Head of caudate nucleus (tissue), 42 donors: ENCODE data around the gene MICALL2.

Experiments
- DNase-seq, 42 donors: peaks; one replicate each; pipeline versions ENCODE4 v3.0.0 to v3.0.0-alpha.2; 2020 to 2021; ENCODE audit warnings: mixed read lengths in 7 of 42
- intact Hi-C: fragments of 100-400 bp; cut with DNase I; formaldehyde crosslinking; loops from one replicate; pipeline ENCODE4 v1.15.0; 2022

The MICALL2 gene

DNA sequence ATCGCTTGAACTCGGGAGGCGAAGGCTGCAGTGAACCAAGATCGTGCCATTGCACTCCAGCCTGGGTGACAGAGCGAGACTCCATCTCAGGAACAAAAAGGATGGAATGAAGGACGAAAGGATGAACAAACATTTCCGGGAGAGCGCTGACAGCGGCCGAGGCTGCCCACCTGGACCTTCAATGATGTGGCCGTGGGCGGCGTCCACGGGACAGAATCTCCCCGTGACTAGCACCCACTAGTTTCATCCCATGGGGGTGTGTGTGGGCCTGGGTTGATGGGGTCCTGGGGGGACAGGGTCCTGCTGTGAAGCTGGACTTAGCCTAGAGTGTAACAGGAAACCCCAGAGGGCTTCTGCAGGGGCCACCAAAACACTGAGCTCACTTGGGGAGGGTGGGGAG lies 32.8 kb downstream of the MICALL2 start:
- intact Hi-C loops, result no loop called here

DNA sequence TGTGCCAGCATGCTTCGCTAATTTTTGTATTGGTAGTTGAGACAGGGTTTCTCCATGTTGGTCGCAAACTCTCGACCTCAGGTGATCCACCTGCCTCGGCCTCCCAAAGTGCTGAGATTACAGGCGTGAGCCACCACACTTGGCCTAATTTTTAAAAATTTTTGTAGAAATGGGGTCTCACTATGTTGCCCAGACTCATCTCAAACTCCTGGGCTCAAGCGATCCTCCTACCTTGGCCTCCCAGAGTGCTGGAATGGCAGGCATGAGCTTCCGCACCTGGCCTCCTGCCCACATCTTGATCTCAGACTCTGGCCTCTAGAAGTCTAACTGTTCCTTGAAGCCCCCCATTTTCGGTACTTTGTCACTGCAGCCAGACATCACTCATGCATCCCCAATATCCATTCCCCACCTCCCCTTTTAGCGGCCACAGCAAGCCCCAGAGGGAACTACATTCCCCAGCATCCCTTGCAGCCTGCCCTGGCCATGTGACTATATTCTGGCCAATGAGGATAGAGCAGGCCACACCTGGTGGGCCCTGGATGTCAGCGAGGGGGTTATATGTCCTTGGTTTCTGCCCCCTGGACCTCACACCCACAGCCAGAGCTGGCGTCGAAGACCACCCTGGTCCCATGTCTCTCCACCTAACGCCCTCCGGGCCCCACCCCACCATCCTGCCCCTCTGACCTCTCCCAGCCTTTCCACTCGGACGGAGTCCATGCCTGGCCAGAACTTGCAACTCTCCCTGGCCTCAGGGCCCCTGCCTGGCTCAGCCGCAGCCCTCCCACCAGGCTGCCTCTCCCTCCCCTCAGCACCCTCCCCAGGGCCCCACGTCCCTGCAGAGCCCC lies 33.8 kb downstream of the MICALL2 start:
- peak in 1 of 42 donors; percentile 15 for DNase-seq
- intact Hi-C loops, result no loop called here

More for the DNA sequence above, 32.8 kb downstream of the MICALL2 start:
- no peak for DNase-seq

DNA sequence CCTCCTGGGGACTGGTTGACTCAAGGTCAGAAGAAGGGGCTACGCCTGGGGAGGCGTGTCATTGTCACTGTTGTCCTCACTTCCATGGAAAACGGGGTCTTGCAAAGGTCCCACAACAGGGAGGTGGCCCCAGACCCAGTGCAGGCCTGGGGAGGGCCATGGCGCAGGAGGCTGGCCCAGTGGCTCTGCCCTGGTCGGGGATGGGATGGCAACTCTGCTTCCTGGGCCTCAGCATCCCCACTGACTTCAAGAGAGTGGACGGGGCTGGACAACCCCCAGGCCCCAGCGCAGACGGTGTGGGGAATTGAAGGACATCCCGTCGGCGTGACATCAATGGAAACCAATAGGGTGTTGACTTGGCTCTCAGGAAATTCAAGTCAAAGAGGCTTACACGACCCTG lies 35.2 kb downstream of the MICALL2 start:
- no peak for DNase-seq
- intact Hi-C loops, result no loop called here

DNA sequence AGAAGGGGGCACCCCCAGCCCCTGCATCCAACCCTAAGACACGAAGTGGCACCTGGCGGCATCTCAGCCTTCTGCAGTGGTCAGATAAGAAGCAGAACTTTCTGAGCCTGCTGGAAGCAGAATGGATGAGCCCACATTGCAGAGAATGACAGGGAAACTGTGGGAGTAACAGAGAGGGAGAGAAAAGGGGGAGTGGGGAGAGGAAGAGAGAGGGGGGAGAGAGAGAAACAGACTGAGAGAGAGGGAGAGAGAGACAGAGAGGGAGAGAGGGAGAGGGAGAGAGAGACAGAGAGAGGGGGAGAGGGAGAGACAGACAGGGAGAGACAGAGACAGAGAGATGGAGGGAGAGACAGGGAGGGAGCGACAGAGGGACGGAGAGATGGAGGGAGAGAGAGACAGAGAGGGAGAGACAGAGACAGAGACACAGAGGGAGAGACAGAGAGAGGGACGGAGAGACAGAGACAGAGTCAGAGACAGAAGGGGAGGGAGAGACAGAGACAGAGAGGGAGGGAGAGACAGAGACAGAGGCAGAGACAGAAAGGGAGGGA lies 35.9 kb downstream of the MICALL2 start:
- intact Hi-C loops, result no loop called here
- no peak for DNase-seq

DNA sequence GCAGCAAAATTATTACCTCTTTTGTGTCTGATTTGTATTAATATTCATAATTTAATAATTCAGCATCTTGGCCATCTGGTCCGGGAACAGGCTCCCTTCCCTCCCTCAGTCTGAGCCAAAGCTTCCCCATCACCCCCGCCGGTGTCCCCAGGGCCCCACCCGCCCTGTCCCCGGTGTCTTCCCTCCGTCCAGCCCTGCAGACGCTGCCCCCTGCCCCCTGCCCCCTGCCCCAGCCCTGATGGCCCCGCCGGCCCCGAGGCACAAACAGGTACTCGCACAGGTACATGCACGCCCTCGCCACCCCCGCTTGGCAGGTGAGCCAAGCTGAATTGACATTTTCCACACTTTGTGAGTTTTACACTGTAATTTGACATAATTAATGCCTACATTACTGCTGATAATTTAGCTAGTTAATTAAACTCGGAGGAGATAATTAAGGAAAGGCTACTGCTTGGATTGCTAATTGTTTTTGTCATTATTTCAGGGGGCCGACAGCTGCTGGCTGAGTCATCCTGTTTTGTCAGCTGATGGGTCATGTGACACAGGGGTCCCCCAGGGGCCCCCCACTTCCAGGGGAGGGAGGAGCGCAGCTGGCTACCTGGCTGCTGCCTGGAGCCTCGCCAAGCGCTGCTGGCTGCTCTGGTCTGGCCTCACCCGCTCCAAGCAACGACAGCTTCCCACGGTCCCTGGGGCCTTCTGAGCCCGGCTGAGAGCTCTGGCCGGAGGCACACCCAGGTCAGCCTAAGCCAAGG lies 36.6 kb downstream of the MICALL2 start:
- peak in 7 of 42 donors; percentile 17 to 44 (median 25) for DNase-seq
- intact Hi-C loops, result no loop called here

DNA sequence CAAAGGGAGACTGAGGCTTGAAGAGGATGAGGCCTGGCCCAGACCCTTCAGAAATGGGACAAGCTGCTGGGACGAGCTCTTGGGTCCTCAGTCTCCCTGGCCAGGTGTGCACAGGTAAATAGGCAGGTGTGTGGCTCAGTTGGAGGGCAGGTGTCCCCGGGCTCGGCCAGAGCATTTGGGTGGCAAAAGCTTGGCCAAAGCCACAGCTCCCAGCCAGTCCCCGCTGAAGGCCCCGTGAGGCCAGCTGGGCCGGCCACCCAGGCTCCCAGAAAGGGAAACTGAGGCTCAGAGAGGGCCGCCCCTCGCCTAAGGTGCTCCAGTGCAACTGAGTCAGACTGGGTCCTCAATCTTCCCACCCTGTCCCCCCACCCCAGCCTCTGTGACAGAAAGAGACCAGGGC lies 37.3 kb downstream of the MICALL2 start:
- no peak for DNase-seq
- intact Hi-C loops, result no loop called here

DNA sequence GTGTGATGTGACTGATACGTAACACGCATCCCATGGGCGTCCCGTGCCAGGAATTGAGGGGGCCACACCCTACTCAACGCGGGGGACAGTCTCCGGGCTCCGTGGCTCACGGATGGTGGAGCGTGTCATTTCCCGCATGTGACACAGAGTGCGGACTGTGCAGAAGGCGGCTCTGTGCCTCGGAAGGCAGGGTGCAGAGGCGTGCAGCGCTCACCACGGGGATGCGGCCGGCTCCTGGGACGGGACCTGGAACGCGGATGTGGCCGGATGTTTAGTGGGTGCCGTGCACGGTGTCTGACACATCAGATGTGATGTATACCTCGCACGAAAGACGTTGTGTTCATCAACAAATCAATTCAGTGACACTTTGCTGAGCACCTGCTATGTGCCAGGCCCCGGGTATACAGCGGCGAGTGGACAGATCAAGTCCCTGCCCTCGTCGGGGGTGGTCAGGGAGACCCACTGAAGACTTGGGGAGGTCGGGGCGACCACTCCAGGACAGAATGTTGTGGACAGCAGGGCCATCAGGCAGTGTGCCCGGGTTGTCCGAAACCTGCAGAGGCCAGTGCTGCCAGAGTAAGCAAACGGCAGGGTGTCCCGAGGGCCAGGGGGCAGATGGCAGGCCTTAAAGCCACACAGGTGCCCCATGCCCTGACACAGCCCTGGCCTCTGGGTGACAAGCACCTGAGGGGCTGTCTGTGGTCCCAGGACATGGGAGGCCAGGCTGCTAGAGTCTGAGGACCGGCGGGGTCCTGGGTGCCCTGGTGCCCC lies 38.1 kb downstream of the MICALL2 start:
- intact Hi-C loops, result no loop called here
- no peak for DNase-seq

DNA sequence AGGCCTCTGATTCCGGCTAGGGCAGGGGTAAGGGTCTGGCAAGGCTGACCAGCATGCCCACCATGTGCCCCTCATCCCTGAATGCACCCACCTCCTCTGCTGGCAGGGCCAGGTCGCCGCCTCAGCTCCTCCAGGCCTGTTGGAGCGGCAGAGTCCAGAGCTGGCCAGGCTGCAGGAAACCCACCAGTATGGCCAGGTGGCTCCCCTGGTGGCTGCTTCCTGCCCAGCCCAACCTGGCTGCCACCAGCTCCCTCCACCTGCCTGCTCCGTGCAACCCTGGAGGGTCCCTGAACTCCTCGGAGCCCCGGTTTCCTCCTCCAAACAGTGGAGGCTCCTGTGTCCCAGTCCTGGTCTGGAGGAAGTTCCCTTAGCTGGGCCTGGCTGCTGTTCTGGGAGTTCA lies 39.6 kb downstream of the MICALL2 start:
- intact Hi-C loops, result no loop called here
- DNase-seq, result no peak

DNA sequence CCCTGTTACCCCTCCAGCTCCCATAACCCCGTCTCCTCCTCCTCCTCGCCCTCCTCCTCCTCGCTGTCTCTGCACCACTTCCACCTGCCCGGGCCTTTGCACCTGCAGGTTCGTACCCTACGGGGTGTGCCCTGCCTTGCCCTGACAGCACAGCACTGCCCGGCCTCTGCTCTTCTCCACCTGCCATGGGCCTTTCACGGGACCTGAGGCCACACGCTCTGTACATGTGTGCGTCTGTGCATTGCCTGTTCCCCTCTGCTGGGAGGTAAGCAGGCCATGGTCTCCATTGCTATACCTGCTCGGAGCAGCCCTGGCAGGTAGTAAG lies 40.0 kb downstream of the MICALL2 start:
- intact Hi-C loops, result no loop called here
- DNase-seq, result no peak

DNA sequence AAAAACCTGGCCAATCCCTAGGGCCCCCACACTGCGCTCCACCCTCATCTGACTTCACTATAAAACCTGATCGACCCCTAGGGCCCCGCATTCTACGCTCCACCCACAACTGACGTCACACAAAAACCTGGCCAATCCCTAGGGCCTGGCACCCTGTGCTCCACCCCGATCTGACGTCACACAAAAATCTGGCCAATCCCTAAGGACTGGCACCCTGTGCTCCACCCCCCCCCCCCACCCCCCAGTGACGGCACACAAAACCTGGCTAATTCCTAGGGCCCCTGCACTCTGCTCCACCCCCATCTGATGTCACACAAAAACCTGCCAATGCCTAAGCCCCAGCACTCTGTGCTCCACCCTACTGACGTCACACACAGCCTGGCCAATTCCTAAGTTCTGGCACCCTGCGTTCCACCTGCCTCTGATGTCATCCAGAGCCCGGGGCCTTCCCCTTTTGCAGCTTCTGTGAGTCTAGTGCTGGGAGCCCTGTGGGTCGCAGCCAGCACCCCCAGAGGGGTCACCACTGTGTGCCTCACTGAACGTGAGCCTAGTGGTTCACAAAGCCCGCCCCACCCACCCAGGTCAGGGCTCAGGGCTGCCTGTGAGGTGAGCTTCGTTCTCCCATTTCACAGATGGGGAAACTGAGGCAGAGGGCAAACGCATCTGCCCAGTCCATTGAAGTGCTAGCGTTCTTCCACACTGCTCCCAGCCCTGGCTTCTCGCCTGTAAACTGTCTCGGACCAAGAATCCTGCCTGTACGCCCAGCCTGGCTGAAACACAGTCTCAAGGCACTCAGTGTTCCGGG lies 40.6 kb downstream of the MICALL2 start:
- intact Hi-C loops, result no loop called here
- DNase-seq, result no peak

DNA sequence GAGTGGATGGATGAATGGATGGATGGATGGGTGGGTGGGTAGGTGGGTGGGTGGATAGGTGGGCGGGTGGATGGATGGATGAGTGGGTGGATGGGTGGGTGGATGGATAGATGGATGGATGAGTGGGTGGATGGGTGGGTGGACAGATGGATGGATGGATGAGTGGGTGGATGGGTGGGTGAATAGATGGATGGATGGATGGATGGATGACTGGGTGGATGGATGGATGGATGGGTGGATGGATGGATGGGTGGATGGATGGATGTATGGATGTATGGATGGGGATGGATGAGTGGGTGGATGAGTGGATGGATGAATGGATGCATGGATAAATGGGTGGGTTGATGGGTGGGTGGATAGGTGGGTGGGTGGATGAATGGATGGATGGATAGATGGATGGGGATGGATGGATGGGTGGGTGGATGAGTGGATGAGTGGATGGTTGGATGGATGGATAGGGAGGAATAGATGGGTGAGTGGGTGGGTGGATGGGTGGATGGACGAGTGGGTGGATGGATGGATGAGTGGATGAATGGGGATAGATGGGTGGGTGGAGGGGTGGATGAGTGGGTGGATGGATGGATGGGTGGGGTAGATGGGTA lies 43.8 kb downstream of the MICALL2 start:
- intact Hi-C loops, result no loop called here

DNA sequence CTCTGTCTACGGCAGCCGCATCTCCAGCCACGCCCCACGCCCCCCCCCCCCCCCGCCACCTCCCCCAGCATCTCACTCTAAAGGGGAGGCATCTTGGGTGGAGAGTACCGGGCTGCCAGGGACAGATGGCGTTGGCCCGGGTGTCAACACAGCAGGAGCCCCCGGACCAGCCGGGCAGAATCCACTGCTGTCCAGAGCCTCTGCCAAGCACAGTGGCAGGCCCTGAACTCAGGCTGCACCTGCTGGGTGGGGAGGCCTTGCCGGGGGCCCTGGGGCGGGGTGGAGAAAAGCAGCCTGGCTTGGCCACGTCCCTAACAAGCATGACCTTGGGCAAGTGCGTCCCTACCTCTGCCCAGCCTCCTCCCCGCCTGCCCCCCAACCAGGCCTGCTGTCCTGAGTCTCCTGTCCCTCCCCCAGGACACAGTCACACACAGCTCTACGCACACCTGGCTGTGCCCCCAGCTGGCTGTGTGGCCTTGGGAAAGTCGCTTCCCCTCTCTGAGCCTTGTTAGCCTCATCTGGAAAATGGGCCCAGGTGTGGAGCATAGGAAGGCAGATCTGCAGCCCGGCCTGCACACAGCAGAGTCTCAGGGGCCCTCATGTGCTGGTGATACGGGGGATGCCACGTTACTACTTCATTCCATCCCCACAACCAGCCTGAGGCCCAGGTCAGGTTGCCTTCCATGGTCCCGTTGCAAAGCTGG lies 45.2 kb downstream of the MICALL2 start:
- intact Hi-C loops, result loop anchor here (5.0 kb wide), 1 partner anchor 187 kb away; no protein-coding TSS in a partner anchor
- DNase-seq, result no peak

More for the DNA sequence above, 43.8 kb downstream of the MICALL2 start:
- DNase-seq, result no peak

DNA sequence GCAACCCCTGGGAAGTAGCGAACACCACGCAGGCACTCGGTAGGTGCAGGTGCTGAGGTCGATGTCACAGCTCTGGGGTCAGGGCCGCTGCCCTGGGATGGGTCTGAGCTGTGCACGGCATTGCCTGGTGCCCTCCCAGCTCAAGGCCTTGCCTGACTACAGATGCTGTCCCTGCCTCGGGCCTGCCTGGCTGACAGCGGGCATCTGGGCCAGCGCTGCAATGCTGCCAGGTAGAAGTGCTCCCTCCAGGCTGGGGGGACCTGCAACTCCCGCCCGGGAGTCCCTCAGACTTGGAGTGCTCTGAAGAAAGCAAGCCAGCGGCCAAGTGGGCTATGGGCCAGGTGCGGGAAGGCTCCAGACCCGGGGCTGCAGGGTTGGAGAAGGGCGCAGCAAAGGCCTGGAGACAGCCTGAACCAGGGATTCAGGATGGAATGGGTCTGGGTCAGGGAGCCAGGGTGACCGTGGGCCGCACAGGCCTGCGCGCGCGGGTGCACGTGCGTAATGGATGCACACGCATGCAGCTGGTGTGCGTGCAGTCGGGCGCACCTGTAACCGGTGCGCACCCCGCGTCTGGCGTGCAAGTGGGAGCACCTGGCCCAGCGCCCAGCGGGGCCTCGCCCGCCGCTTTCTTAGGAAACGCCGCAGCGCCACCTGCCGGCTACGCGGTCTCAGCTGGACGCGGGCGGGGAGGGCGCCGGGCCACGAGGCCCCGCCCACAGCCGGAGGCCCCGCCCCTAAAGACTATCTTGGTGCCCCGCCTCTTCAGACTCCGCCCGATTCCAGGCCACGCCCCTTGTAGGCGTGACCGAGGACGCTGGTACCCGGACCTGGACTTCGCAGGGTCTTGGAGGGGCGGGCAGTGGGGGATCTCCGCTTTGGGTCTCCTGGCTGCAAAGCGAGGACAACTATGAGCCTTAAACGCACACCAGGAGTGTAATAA lies 46.7 kb downstream of the MICALL2 start:
- peak; percentile 40 to 92 (median 85) for DNase-seq
- intact Hi-C loops, result loop anchor here (5.0 kb wide), 1 partner anchor 185 kb away; no protein-coding TSS in a partner anchor

DNA sequence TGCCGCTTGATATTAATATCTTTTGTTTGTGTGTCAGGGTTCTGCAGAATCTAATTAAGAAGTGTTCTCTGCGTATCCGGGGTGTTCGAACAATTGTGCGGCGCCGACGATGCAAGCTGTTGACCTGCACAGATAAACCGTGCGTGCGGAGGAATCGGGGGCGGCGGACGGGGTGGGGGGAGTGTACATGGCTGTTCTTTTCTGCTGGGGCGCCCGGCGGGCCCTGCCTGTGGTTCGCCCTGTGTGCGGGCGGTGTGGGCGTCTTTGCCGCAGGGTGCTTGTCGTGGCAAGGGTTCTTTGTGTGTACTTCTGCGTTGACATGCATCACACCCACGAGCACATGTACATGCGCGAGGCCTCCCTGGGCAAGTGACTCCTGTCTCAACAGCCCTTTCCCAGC lies 47.9 kb downstream of the MICALL2 start:
- intact Hi-C loops, result loop anchor here (5.0 kb wide), 1 partner anchor 184 kb away; no protein-coding TSS in a partner anchor
- no peak for DNase-seq

DNA sequence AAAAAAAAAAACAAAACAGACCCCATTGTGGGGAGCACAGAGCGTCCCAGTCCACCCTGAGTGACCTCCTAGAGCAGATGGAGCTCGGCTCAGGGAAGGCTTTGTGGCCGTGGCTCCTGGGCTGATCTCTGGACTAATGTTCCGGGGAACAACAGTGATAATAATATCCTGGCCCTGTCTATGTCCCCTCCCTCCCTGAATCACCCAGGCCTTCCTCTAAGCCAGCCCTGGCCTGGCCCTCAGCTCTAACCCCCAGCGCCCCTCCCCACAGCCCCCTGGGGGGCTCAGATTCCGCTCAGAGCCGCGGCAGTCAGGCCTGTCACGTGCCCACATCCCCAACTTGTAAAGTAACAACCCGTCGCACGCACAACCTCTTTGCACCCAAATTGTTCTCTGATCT lies 48.3 kb downstream of the MICALL2 start:
- no peak for DNase-seq
- intact Hi-C loops, result loop anchor here (5.0 kb wide), 1 partner anchor 184 kb away; no protein-coding TSS in a partner anchor

DNA sequence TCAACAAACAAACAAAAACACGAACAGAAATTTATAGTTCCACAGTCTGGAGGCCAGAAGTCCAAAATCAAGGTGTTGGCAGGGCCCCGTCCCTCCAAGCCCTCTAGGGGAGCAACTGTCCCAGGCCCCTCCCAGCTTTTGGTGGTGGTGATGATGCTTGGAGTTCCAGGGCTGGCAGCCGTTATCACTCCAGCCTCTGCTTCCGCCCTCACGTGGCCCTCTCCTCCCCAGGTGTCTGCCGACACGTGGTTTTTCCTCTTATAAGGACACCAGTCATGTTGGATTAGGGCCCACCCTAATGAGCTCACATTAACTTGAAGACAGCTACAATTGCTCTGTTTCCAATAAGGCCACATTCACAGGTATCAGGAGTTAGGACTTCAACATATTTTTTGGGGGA lies 49.7 kb downstream of the MICALL2 start:
- intact Hi-C loops, result no loop called here

More for the DNA sequence above, 49.7 kb downstream of the MICALL2 start:
- DNase-seq, result no peak
